Measurements from ENCODE around the gene TEX13B. TPM values are rescaled to one million over a fixed set of nuclear protein-coding genes. Genes with fewer than 3 reads are reported as not detected.
"Not testable (repeated sequence)": the region's sequence is repeated elsewhere in the genome, so short reads cannot be mapped to it uniquely, and the experiment has no call there.

TEX13B gene
- total RNA-seq, 1 experiment from 2014 or later, result not detected

- in situ Hi-C loops (cut with HindIII; ENCODE audit: low sequenced_read_pairs), result no loop called here
- no peak for DNase-seq (ENCODE audit: low spot score)
These were observed 13.5 kb downstream of the TEX13B start for GRCh38 chrX:107968623-107969022.

- in situ Hi-C loops (cut with HindIII; ENCODE audit: low sequenced_read_pairs); DNase-seq (ENCODE audit: low spot score): not testable (repeated sequence)
These were observed 26.8 kb downstream of the TEX13B start for GRCh38 chrX:107955337-107955736.

- no peak for DNase-seq (ENCODE audit: low spot score)
- in situ Hi-C loops (cut with HindIII; ENCODE audit: low sequenced_read_pairs), result no loop called here
These were observed 42.1 kb downstream of the TEX13B start for GRCh38 chrX:107940095-107940494.

- DNase-seq (ENCODE audit: low spot score), result no peak
- in situ Hi-C loops (cut with HindIII; ENCODE audit: low sequenced_read_pairs), result no loop called here
These were observed 45.8 kb downstream of the TEX13B start for GRCh38 chrX:107936434-107936730.

- in situ Hi-C loops (cut with HindIII; ENCODE audit: low sequenced_read_pairs), result no loop called here
- no peak for DNase-seq (ENCODE audit: low spot score)
These were observed 46.3 kb downstream of the TEX13B start for GRCh38 chrX:107935664-107936433.

GRCh38 chrX:107935200-107935599 is 47.0 kb downstream of the TEX13B start:
- in situ Hi-C loops (cut with HindIII; ENCODE audit: low sequenced_read_pairs), result no loop called here

GRCh38 chrX:107934262-107934661 is 47.9 kb downstream of the TEX13B start:
- no peak for DNase-seq (ENCODE audit: low spot score)
- in situ Hi-C loops (cut with HindIII; ENCODE audit: low sequenced_read_pairs), result no loop called here

More at GRCh38 chrX:107935200-107935599, 47.0 kb downstream of the TEX13B start:
- no peak for DNase-seq (ENCODE audit: low spot score)

Other genes with a start within 250 kb of the TEX13B start
- gene TSC22D3, start 206.6 kb downstream of the TEX13B start, total RNA-seq (2014; rRNA removed; shearing (Covaris generic)), result not detected in 2 replicates
- not detected in 2 replicates for gene NCBP2L, start 204.6 kb downstream of the TEX13B start, total RNA-seq (2014; rRNA removed; shearing (Covaris generic))
- gene MID2, start 156.5 kb downstream of the TEX13B start, total RNA-seq (2014; rRNA removed; shearing (Covaris generic)), result not detected in 2 replicates
- gene VSIG1, start 62.7 kb upstream of the TEX13B start, total RNA-seq (2014; rRNA removed; shearing (Covaris generic)), result not detected in 2 replicates
- gene PSMD10, start 109.2 kb upstream of the TEX13B start, total RNA-seq (2014; rRNA removed; shearing (Covaris generic)), result 71.7 and 79.4 TPM in 2 replicates
- 7.3 and 12.7 TPM in 2 replicates for gene ATG4A, start 109.4 kb upstream of the TEX13B start, total RNA-seq (2014; rRNA removed; shearing (Covaris generic))